Activated gamma-delta T cell treated with anti-CD3 and anti-CD28 coated beads, Interleukin-2, amount 50 U/mL, for 16 hours (primary cell): Measurements from ENCODE around the gene CLPTM1.
"Not testable (repeated sequence)": the region's sequence is repeated elsewhere in the genome, so short reads cannot be mapped to it uniquely, and the experiment has no call there.

Experiments
- DNase-seq: peaks from one replicate; pipeline ENCODE4 v3.0.0-alpha.2; 2020; ENCODE audit warnings: low read depth

Gene CLPTM1

DNA sequence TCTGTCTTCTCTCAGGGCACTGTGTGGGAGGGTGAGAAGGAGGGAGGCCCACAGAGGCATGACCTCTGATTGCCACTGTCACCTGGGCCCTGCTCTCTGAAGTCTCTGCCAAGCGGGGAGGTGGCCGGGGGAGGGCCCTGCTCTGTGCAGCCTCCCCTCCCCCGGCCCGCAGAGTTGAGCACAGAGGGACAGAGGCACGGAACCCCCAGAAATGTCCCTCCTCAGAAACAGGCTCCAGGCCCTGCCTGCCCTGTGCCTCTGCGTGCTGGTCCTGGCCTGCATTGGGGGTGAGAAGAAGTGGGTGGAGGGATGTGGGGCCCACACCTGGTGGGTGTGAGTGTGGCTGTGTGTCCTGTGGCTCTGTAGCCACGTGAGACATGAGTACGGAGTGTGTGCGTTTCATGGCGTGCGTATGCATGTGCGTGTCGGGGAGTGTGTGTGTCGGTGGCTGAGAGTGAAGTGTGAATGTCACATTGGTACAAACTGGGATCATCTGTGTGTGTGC, 13.1 kb upstream of the CLPTM1 start, which contains the start of gene APOC4:
APOC4 (plus strand) TSS at position 171 of the 505 bp plus-strand sequence; CDS start at position 212, 41 bp downstream.
- no peak for DNase-seq

DNA sequence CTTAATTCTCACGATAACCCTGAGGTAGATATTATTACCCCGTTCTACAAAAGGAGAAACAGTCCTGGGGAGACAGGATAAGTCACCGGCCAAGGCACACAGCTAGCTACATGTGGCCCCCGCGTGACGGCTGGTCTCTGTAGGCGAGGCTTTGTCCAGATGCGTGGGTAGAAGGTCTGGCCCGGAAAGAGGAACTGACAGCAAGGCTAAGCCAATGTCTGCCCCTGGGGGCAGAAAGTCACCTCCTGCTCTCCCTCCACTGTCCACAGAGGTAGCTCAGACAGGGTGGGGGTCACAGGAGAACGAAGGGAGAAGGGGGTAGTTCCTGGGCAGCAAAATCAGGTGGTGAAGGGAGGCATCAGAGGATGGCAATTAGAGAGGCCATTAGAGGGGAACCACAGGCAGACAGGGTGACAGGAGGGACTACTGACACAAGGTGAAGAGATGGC, 11.4 kb upstream of the CLPTM1 start:
- DNase-seq = no peak

DNA sequence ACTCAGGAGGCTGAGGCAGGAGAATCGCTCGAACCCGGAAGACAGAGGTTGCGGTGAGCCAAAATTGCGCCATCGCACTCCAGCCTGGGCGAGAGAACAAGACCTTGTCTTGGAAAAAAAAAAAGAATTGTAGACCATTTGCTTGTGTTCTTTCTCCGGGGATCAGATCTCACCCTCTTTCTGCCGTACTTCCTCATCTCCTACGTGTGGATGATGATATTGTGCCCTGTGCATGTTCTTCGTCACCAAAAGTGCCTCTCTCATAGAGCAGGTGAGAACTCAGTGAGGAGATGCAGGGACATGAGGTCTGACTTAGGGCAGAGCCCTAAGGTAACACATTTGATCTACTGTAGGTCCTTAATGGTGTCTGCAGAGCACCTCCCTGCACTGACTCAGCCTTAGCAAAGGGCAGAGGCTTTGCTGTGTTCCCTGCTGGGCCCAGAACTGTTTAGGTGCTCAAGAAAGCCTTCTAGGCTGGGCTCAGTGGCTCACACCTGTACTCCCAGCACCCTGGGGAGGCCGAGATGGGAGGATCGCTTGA, 8.1 kb upstream of the CLPTM1 start:
- no peak for DNase-seq

DNA sequence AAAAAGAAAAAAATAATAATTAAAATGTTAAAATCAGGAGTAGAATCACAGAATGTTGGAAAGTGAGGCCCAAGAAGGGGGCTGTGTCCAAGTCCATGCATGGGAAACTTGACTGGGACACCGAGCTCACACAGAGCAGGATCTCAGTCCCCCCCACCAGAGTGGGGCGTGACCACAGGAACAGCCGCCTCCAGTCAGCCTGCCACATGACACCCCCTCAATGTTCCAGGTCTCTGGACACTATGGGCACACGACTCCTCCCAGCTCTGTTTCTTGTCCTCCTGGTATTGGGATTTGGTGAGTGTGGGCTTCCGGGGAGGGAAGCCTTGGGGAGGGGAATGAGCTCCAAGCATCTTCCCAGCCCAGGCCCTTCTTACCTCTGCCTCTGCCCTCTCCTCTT, 6.9 kb upstream of the CLPTM1 start:
- DNase-seq = no peak

DNA sequence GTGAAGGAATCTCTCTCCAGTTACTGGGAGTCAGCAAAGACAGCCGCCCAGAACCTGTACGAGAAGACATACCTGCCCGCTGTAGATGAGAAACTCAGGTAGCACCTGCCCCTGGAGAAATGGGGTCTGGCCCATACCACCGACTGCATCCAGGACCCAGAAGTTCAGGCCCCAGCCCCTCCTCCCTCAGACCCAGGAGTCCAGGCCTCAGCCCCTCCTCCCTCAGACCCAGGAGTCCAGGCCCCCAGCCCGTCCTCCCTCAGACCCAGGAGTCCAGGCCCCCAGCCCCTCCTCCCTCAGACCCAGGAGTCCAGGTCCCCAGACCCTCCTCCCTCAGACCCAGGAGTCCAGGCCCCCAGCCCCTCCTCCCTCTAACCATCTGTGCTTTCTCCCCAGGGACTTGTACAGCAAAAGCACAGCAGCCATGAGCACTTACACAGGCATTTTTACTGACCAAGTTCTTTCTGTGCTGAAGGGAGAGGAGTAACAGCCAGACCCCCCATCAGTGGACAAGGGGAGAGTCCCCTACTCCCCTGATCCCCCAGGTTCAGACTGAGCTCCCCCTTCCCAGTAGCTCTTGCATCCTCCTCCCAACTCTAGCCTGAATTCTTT, 6.3 kb upstream of the CLPTM1 start:
- DNase-seq = no peak

DNA sequence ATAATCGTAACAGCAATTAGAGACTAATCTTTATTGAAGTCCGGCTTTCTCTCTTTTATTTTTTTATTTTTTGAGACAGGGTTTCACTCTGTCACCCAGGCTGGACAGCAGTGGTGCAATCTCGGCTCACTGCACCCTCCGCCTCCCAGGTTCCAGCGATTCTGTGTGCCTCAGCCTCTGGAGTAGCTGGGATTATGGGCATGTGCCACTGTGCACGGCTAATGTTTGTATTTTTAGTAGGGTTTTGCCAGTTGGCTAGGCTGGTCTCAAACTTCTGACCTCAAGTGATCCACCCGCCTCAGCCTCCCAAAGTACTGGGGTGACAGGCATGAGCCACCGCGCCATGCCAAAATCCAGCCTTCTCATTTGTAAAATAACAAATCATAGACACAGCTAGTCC, 5.6 kb upstream of the CLPTM1 start:
- DNase-seq = no peak

DNA sequence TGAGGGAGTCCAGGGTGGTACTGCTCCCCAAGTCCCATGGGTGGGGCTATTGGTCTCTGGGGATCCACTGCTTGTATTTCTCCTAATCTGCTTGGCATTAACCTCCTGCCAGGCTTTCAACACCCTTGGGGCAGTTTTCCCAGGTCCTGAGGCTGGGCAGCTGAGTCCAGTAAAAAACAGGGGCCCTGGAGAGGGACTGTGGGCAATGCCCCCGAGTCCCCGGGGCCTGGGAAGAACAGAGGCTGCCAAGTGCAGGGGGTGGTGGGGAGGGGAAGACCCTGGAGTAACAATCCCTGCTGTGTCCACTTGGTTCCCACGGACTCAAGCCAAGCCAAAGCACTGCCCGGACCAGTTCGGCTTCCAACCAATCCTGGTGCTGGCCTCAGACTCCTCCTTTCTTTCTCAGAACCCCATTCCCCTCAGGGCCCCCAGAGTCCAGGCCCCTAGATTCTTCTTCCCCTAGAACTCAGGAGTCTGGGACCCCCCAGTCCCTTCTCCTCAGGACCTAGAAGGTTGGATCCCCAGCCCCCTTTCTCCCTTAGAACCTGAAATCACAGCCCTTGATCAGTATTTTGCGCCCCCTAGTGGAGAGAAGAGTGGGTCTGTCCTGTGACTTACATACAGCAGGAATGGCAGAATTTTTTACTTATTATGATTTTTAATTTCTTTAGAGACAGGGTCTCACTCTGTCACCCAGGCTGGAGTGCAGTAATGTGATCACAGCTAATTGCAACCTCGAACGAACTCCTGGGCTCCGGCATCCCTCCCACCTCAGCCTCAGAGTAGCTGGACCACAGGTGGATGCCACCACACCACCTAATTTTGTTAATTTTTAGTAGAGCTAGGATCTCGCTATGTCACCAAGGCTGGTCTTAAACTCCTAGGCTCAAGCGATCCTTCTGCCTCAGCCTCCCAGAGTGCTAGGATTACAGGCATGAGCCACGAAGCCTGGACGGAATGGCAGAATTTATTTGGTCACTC, 3.7 kb upstream of the CLPTM1 start:
- DNase-seq = peak; percentile 43

DNA sequence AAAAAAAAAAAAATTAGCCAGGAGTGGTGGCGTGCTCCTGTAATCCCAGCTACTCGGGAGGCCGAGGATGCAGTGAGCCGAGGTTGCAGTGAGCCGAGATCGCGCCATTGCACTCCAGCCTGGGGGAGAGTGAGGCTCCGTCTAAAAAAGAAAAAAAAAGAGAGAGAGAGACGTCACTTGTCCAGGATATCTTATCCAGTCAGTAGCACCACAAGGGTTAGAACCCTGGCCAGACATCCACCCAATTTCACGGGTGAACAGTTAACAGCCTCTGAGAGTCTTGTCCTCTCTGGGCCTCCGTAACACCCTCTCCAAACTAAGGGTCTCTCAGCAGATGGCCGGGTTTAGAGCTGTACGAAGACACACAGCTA, 917 bp upstream of the CLPTM1 start:
- DNase-seq = no peak

DNA sequence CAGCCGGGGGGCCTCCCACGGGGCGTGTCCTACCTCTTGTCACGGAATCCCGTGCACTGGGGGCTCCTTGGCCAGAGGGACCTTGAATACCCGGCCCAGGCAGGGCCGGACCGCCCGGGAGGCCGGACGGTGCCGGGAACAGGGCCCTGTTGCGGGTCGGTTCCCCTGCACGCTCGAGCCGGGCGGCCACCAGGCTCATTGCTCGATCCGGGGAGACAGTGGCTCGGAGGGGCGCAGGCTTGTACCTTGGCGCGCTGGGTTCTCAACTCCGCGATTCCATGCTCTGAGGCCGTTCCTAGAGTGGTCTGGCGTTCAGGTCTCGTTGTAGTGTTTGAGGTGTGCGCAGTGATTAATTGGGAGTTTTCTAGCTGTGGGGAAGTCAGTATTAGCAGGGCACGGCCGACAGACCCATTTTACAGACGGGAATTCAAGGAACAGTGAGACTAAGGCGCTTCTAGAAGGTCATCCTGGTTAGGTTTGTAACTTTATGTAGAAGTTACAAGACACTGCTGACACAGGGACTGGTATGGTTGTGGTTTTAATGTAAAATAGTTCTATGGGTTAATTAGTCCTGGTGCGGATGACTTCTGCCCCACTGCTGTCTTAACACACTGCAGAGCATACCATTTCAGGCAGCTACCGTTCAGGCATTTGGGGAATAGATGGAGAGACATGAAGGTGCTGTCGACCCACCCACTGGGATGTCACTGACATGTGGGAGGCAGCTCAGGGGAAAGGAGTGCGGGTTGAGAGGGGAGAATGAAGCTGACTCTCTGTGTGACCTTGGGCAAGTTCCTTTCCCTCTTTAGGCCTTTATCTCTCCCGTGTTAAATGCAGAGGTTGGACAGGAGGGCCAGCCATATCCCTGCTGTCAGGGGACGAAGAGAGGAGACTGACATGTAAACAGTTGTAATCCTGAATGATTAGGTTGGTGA, 592 bp downstream of the CLPTM1 start:
- no peak for DNase-seq

DNA sequence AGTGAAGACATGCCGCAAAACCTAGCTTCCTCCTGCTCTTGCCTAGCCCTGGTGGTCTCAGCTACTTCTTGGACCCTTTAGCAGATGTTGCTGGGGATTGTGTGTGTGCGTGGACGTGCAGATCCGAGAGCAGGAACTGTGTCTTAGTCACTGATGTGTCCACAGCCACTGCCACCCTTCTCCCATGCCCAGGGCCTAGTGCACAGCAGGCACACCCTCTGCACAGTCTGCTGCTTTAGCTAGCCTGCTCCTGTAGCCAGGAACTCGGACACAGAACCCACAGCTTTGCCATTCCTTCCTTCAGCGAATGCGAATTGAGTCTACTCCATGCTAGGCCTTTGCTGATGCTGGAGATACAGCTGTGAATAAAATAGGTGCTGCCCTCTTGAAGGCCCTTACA, 2.3 kb downstream of the CLPTM1 start:
- no peak for DNase-seq

DNA sequence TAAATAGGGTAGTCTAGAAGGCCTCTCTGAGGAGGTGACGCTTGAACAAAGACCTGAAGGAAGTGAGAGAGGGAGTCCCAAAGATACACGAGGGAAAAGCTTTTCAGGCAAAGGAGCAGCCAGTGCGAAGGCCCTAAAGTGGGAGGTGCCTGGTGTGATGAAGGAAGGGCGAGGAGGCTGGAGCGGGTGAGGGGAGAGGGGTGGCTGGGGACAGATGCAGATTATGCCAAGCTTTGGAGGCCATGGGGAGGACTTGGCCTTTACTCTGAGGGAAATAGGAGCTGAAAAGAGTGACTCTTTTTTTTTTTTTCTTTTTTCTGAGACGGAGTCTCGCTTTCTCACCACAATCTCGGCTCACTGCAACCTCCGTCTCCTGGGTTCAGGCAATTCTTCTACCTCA, 2.9 kb downstream of the CLPTM1 start:
- no peak for DNase-seq

DNA sequence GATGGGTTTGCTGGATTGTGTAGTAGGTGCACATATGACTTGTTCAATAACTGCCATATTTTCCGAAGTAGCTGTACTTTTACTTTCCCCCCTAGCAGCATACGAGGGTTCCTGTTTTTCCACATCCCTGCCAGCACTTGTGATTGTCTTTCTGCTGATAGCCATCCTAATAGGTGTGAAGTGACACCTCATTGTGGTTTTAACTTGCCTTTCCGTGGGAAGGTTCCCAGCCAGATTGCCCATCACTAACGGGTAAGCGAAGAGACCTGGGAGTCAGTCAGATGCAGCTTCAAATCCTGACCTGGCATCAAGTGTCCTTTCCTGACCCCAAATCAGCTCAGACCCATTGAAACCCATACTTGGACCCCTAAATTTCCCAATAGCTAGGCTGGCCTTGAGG, 4.5 kb downstream of the CLPTM1 start:
- DNase-seq = no peak

DNA sequence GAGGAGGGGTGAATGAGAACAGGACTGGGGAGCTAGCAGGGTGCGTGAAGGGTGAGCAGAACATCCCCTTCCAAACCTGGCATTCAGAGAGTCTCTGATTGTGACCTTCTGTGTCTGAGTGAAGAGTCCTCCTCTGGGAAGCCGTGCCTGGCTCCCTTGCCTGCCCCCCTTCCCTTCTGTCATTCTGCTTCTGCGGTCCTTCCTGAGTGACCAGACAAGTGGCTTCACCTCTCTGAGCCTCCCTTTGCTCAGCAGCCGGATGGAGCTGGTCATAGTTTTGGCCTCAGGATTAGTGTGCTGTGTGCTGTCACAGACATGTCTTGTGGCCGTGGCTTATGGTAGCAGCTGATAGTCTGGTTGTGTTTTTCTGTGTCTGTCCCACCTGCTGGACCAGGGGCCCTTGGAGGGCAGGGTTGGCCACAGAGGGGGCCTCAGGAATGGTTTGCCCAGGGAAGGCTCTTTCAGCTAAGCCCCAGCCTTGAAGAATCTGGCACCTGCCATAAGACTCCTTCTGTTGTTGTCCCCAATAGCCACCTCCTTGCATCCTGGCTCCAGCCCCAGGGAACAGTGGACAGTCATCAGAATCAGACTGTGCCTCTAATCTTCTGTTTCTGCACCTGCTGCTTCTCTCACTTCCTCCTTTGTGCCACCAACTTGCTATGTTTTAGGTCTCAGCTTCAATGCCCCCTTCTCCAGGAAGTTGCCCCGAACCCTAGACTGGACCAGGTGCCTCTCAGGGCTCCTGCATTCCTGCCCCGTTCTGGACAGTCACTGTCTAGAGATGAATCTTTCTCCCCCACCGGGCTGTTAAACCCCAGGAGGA, 5.9 kb downstream of the CLPTM1 start:
- no peak for DNase-seq

DNA sequence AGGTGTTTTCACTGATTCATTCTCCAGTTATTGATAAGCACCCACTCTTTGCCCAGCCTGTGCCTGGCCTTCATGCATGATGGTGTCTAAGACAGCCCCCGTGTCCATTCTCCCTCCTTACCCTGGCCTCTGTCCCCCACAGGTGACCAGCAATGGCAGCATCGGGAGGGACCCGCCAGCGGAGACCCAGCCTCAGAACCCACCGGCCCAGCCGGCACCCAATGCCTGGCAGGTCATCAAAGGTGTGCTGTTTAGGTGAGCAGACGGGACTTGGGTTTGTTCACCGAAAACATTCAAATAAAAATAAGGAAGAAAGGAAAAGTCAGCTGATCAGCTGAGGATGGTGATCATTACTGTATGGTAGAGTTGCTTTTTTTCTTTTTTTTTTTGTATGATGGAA, 6.6 kb downstream of the CLPTM1 start:
- no peak for DNase-seq

DNA sequence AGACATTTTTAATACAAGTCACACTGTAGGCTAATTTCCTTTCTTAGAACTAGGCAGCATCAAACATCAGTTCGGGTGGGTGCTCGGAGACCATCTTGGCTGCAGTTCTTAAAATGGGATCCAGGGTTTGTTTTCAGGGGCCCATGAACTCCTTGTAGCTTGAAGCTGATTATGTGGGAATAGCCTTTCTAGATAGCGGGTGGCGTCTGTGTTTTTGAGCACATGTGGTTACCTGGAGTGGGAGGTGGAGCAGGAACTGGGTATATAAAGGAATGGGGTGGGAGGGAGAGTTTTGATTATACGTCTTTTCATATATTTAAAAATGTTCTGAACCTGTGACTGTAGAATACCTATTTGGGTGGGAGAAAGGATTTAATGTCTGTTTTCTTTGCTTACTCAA, 12.9 kb downstream of the CLPTM1 start:
- no peak for DNase-seq

DNA sequence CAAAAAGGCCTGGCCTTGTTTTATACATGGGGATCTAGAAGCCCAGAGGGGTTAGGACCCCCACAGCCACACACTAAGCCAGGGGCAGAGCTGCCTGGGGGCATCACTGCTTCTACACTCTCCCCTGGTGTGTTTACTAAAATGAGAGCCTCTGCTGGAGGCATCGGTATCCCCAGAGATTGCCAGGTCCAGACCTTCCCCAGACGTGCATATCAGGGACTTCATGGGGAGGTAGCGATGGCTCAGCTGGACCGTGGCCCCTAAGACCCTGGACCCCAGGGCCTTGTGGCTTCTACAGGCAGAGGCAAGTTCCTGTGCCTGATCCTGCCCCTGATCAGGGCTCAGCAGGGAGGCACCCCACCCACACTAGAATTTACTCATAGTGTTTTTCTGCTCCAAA, 13.5 kb downstream of the CLPTM1 start:
- no peak for DNase-seq

DNA sequence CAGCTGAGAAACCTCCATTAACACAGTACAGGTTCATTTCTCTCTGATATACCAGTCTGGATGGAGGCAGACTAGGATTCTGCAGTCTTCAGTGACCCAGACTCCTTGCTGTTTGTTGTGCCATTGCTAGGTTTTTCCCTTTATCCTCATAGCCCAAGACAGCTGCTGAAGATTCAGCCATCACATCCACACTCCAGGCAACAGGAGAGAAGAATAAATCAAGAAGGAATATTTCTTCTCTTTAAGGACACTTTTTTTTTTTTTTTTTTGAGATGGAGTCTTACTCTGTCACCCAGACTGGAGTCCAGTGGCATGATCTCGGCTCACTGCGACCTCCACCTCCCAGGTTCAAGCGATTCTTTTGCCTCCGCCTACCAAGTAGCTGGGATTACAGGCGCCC, 14.3 kb downstream of the CLPTM1 start:
- DNase-seq = no peak

DNA sequence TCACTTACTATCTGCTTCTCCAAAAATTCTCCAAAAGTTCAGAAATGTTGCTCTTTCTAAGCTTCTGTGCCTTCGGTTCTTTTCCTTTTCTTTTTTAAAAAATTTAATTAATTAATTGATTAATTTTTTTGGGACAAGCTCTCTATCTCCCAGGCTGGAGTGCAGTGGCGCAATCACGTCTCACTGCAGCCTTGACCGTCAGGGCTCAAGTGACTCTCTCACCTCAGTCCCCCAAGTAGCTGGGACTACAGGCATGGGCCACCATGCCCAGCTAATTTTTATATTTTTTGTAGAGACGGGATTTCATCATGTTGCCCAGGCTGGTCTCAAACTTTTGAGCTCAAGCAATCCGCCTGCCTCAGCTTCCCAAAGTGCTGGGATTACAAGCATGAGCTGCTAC, 16.3 kb downstream of the CLPTM1 start:
- DNase-seq = not testable (repeated sequence)

DNA sequence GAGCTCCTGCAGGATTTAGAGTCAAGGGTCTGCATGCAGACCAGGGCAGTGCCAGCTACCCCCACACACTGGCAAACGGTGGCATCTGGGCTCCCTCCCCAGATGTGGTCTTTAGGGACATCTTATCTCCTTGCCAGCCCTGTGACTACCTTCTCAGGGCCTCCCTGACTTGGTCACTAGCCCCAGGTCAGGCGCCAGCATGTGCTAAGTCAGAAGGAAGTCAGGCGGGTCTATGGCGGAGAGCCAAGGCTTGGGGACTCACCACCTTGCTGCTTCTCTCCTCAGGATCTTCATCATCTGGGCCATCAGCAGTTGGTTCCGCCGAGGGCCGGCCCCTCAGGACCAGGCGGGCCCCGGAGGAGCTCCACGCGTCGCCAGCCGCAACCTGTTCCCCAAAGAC, 17.6 kb downstream of the CLPTM1 start:
- no peak for DNase-seq

DNA sequence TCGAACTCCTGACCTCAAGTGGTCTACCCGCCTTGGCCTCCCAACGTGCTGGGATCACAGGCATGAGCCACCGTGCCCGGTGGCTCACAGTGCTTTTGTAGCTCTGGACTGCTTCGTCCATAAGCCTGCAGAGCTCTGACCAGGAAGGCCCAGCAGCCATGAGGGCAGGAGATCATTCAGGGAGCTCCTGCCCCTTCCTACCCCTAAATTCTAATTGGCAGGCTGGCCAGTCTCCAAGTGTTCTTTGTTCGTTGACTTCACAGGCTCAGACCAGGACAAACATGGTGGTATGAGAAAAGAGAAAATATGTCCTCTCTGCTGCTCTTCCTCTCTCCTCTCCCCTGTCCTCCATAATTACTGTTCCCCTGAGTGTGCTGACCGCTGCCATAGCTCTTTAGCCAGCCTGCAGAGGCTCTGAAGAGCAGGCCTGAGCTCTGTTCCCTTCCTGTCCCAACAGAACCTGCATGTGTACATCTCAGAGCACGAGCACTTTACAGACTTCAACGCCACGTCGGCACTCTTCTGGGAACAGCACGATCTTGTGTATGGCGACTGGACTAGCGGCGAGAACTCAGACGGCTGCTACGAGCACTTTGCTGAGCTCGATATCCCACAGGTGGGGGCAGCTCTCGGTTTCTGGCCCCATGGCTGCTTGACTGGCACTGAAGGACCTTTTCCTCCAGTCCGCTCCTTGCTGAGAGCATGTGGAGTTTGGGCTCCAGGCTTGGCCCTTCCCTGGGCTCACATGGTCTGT, 19.0 kb downstream of the CLPTM1 start:
- no peak for DNase-seq
